Motor neuron (in vitro differentiated cells): ENCODE data around the gene SORL1. TPM values are rescaled to one million over a fixed set of nuclear protein-coding genes. Genes with fewer than 3 reads are reported as not detected.
A peak's percentile ranks its signal among the peaks of the same experiment; 100 is the strongest.

ENCODE experiments used
- ATAC-seq, 8 experiments: fragments of 200-7000 bp; cut with Tn5 transposase; replicated peaks in 6 of 8; 2 replicates each; pipeline ENCODE4 v1.8.0; 2021; ENCODE audit warnings: mild to moderate bottlenecking in 8 of 8, moderate library complexity in 8 of 8
- H3K27ac ChIP-seq, 2 donors: fragments of 250-450 bp; sonication (Bioruptor Pico); 2 replicates each; pipeline ENCODE4 v1.9.0; 2021; ENCODE audit warnings: antibody characterized with exemption in 2 of 2, mild to moderate bottlenecking in 2 of 2, moderate library complexity in 1 of 2
- H3K4me1 ChIP-seq, 2 donors: fragments of 250-450 bp; sonication (Bioruptor Pico); replicated peaks in 1 of 2; 2 replicates each; pipeline ENCODE4 v1.6.1; 2021; ENCODE audit warnings: antibody characterized with exemption in 2 of 2, mild to moderate bottlenecking in 2 of 2, moderate library complexity in 1 of 2
- H3K4me3 ChIP-seq, 5 donors: fragments of 250-450 bp; sonication (Bioruptor Pico); 2 replicates each; pipeline ENCODE4 v1.9.0; 2021; ENCODE audit warnings: antibody characterized with exemption in 5 of 5, mild to moderate bottlenecking in 5 of 5, moderate library complexity in 4 of 5
- WGBS, 10 experiments: fragments of 450-650 bp; shearing (Covaris generic); methylation state at CpG; one replicate each; pipeline ENCODE4 v1.0.0; 2022; 5-methylcytosine and 5-hydroxymethylcytosine counted together
- in situ Hi-C, 9 experiments: fragments of 400-800 bp; cut with MboI; loops; one replicate each; pipeline ENCODE4 v1.15.0; 2021; ENCODE audit warnings: low sequenced_read_pairs in 9 of 9, low pct_unique_long_range_greater_than_20kb in 2 of 9; ENCODE audit not compliant: unreplicated experiment in 9 of 9
- total RNA-seq, 8 experiments: library from RNA; unstranded; fragments of 300-600 nt; gene quantifications; 2 replicates each; pipeline versions ENCODE4 v1.2.3 to v1.2.4, GENCODE V29; 2022

SORL1 gene
- total RNA-seq, 8 experiments from 2014 or later, result 0.36 to 39.4 (median 21.8) TPM

- Histone ChIP-seq H3K4me3 (no peak overlapping the region), H3K27ac (peak overlapping the region in 1 of 2 donors; percentile 42), H3K4me1 (peaks cover 39 to 69% of the 10 kb centered on the region in 2 donors)
- in situ Hi-C loops, result no loop called here
- ATAC-seq, result no peak
Measured at GRCh38 chr11:121574801-121575200, 122.7 kb downstream of the SORL1 start.

GRCh38 chr11:121575250-121575962, 123.3 kb downstream of the SORL1 start:
- peak in 5 of 8 experiments; percentile 68 to 90 (median 84) for ATAC-seq
- Histone ChIP-seq H3K27ac (peak overlapping the region; percentile 42 to 48), H3K4me3 (no peak overlapping the region), H3K4me1 (peaks cover 39 to 69% of the 10 kb centered on the region in 2 donors)
- 33 to 100% (median 63%) methylated on average over 1 to 7 of the region's 10 CpGs; no CpG with 5 or more reads in 2 of the 10 experiments for WGBS, 10 experiments
- in situ Hi-C loops, result no loop called here

- in situ Hi-C loops, result no loop called here
- Histone ChIP-seq H3K27ac (no peak overlapping the region), H3K4me1 (peaks cover 39 to 69% of the 10 kb centered on the region in 2 donors), H3K4me3 (no peak overlapping the region)
- no peak for ATAC-seq
- 80 to 100% (median 91%) methylated on average over 1 to 5 of the region's 5 CpGs; no CpG with 5 or more reads in 6 of the 10 experiments for WGBS, 10 experiments
Measured at GRCh38 chr11:121575963-121576290, 123.8 kb downstream of the SORL1 start.

- in situ Hi-C loops, result no loop called here
- Histone ChIP-seq H3K4me3 (no peak overlapping the region), H3K27ac (no peak overlapping the region), H3K4me1 (peaks cover 39 to 67% of the 10 kb centered on the region in 2 donors)
- no peak for ATAC-seq
- 33 to 100% (median 89%) methylated on average over 1 to 7 of the region's 7 CpGs; no CpG with 5 or more reads in 1 of the 10 experiments for WGBS, 10 experiments
Measured at GRCh38 chr11:121576531-121576930, 124.4 kb downstream of the SORL1 start.

GRCh38 chr11:121577106-121577848, 125.2 kb downstream of the SORL1 start:
- Histone ChIP-seq H3K4me1 (peaks cover 37 to 60% of the 10 kb centered on the region in 2 donors), H3K27ac (peak overlapping the region in 1 of 2 donors; percentile 43), H3K4me3 (no peak overlapping the region)
- ATAC-seq, result no peak
- in situ Hi-C loops, result no loop called here
- 40 to 93% (median 76%) methylated on average over 2 to 14 of the region's 16 CpGs for WGBS, 10 experiments

GRCh38 chr11:121578251-121578976, 126.3 kb downstream of the SORL1 start:
- in situ Hi-C loops, result no loop called here
- H3K27ac ChIP-seq, result peak overlapping the region in 1 of 2 donors; percentile 68

GRCh38 chr11:121580154-121580553, 128.0 kb downstream of the SORL1 start:
- in situ Hi-C loops, result no loop called here
- H3K4me1 ChIP-seq, result peaks cover 27 to 45% of the 10 kb centered on the region in 2 donors
- 49 to 100% (median 93%) methylated on average over 3 to 4 of the region's 4 CpGs for WGBS, 10 experiments
- no peak overlapping the region for H3K27ac ChIP-seq
- no peak overlapping the region for H3K4me3 ChIP-seq
- ATAC-seq, result no peak

More at GRCh38 chr11:121578251-121578976, 126.3 kb downstream of the SORL1 start:
- no peak overlapping the region for H3K4me3 ChIP-seq
- H3K4me1 ChIP-seq, result peaks cover 30 to 54% of the 10 kb centered on the region in 2 donors
- ATAC-seq, result peak in 7 of 8 experiments; percentile 57 to 80 (median 74)
- 6 to 75% (median 47%) methylated on average over 3 to 9 of the region's 10 CpGs for WGBS, 10 experiments

GRCh38 chr11:121581607-121582006, 129.5 kb downstream of the SORL1 start:
- ATAC-seq, result no peak
- 63 to 100% (median 95%) methylated on average over 1 to 4 of the region's 4 CpGs for WGBS, 10 experiments
- Histone ChIP-seq H3K4me3 (no peak overlapping the region), H3K4me1 (peaks cover 18 to 31% of the 10 kb centered on the region in 2 donors), H3K27ac (no peak overlapping the region)
- in situ Hi-C loops, result no loop called here

- no peak overlapping the region for H3K27ac ChIP-seq
- peaks cover 14 to 24% of the 10 kb centered on the region in 2 donors for H3K4me1 ChIP-seq
- H3K4me3 ChIP-seq, result no peak overlapping the region
- in situ Hi-C loops, result no loop called here
- ATAC-seq, result peak in 1 of 8 experiments; percentile 4
- 40 to 93% (median 68%) methylated on average over 1 to 4 of the region's 4 CpGs; no CpG with 5 or more reads in 3 of the 10 experiments for WGBS, 10 experiments
Measured at GRCh38 chr11:121582296-121582695, 130.2 kb downstream of the SORL1 start.

GRCh38 chr11:121583825-121584224, 131.7 kb downstream of the SORL1 start:
- H3K4me3 ChIP-seq, result no peak overlapping the region
- peaks cover 4 to 9% of the 10 kb centered on the region in 2 donors for H3K4me1 ChIP-seq
- in situ Hi-C loops, result no loop called here
- 51 to 100% (median 91%) methylated on average over 2 to 3 of the region's 3 CpGs for WGBS, 10 experiments
- no peak for ATAC-seq
- no peak overlapping the region for H3K27ac ChIP-seq

- WGBS, 10 experiments, result 10 to 100% (median 65%) methylated on average over 1 to 2 of the region's 2 CpGs; no CpG with 5 or more reads in 4 of the 10 experiments
- no peak overlapping the region for H3K27ac ChIP-seq
- peak in 3 of 8 experiments; percentile 37 to 74 (median 57) for ATAC-seq
Measured at GRCh38 chr11:121586750-121587149, 134.6 kb downstream of the SORL1 start.

GRCh38 chr11:121587182-121587581, 135.1 kb downstream of the SORL1 start:
- no peak for ATAC-seq
- Histone ChIP-seq H3K4me3 (no peak overlapping the region), H3K4me1 (peaks cover 0 to 5% of the 10 kb centered on the region in 2 donors), H3K27ac (no peak overlapping the region)
- WGBS, 10 experiments, result 14 to 100% (median 59%) methylated on average over 1 to 2 of the region's 2 CpGs; no CpG with 5 or more reads in 4 of the 10 experiments
- in situ Hi-C loops, result no loop called here

More at GRCh38 chr11:121586750-121587149, 134.6 kb downstream of the SORL1 start:
- peaks cover 0 to 5% of the 10 kb centered on the region in 2 donors for H3K4me1 ChIP-seq
- no peak overlapping the region for H3K4me3 ChIP-seq
- in situ Hi-C loops, result no loop called here

GRCh38 chr11:121588747-121589146, 136.6 kb downstream of the SORL1 start:
- WGBS, 10 experiments, result 0 to 100% (median 85%) methylated on average over 1 to 5 of the region's 8 CpGs; no CpG with 5 or more reads in 3 of the 10 experiments
- Histone ChIP-seq H3K27ac (no peak overlapping the region), H3K4me3 (no peak overlapping the region), H3K4me1 (peaks cover 0 to 5% of the 10 kb centered on the region in 2 donors)
- no peak for ATAC-seq
- in situ Hi-C loops, result no loop called here
